Fibroblast of villous mesenchyme (primary cell): Measurements from ENCODE around the gene FABP3. TPM values are rescaled to one million over a fixed set of nuclear protein-coding genes. Genes with fewer than 3 reads are reported as not detected.

Experiments used
- DNase-seq: peaks from one replicate; pipeline ENCODE4 v3.0.0-alpha.2; 2010; ENCODE audit warnings: low read depth
- H3K4me3 ChIP-seq: 2 replicates; pipeline ENCODE4 v1.5.1; 2011; ENCODE audit warnings: low read depth, mild to moderate bottlenecking, low read length
- CTCF ChIP-seq: IDR thresholded peaks from 2 replicates; pipeline ENCODE4 v1.5.1; 2012; ENCODE audit warnings: low read depth, mild to moderate bottlenecking, low read length; ENCODE audit not compliant: insufficient read depth
- total RNA-seq: library from RNA; depleted of rRNA; stranded (reverse); fragments of >200 nt; gene quantifications from 2 replicates; pipeline ENCODE4 v1.2.3, GENCODE V29; 2012

FABP3 gene
- total RNA-seq, 1 donor = 54.8 TPM

- no peak for TF ChIP-seq CTCF
- DNase-seq = no peak
- no peak overlapping the region for H3K4me3 ChIP-seq
Observed at GRCh38 chr1:31380181-31380580, 7.3 kb upstream of the FABP3 start.

- TF ChIP-seq CTCF = no peak
- H3K4me3 ChIP-seq = no peak overlapping the region
- DNase-seq = no peak
Observed at GRCh38 chr1:31378001-31378400, 5.1 kb upstream of the FABP3 start.

GRCh38 chr1:31377364-31377863 lies 4.5 kb upstream of the FABP3 start:
- no peak overlapping the region for H3K4me3 ChIP-seq
- DNase-seq = no peak
- no peak for TF ChIP-seq CTCF

GRCh38 chr1:31376375-31377134 lies 3.7 kb upstream of the FABP3 start:
- no peak overlapping the region for H3K4me3 ChIP-seq
- DNase-seq = peak; percentile 76
- no peak for TF ChIP-seq CTCF

GRCh38 chr1:31374511-31375196 lies 1.8 kb upstream of the FABP3 start:
- no peak overlapping the region for H3K4me3 ChIP-seq
- no peak for DNase-seq
- no peak for TF ChIP-seq CTCF

GRCh38 chr1:31373897-31374486 lies 1.1 kb upstream of the FABP3 start:
- no peak for TF ChIP-seq CTCF
- peak overlapping the region; percentile 56 for H3K4me3 ChIP-seq
- no peak for DNase-seq
